Measurements from ENCODE around the gene CYP39A1. TPM values are rescaled to one million over a fixed set of nuclear protein-coding genes. Genes with fewer than 3 reads are reported as not detected.

CYP39A1 gene
- 1.6 TPM in 1 of 2 replicates, not detected in the other for total RNA-seq

GRCh38 chr6:46652603-46653438, at the start of gene CYP39A1, which contains the start of gene SLC25A27:
CYP39A1 (minus strand) TSS chr6:46652818; CDS start chr6:46652582, 236 bp downstream.
SLC25A27 (plus strand) TSS chr6:46652975; CDS start chr6:46653193, 218 bp downstream.

GRCh38 chr6:46687619-46688097, 35.0 kb upstream of the CYP39A1 start, which contains the start of gene TDRD6:
TDRD6 (plus strand) TSS chr6:46687885; CDS start chr6:46688129, 244 bp downstream.

Other genes starting within 250 kb of the CYP39A1 start
- 0.51 TPM in 1 of 2 replicates, not detected in the other for gene RCAN2, start 161.4 kb downstream of the CYP39A1 start, total RNA-seq
- gene SLC25A27, start 157 bp upstream of the CYP39A1 start, total RNA-seq = 2.0 and 2.2 TPM in 2 replicates
- not detected in 2 replicates for gene TDRD6, start 35.1 kb upstream of the CYP39A1 start, total RNA-seq
- gene PLA2G7, start 82.6 kb upstream of the CYP39A1 start, total RNA-seq = 0.12 TPM in 1 of 2 replicates, not detected in the other
- not detected in 2 replicates for gene ANKRD66, start 94.1 kb upstream of the CYP39A1 start, total RNA-seq
- not detected in 2 replicates for gene MEP1A, start 140.6 kb upstream of the CYP39A1 start, total RNA-seq

Data from pericardium fibroblast (primary cell).